Measurements from ENCODE around the gene CCDC12.

CCDC12 gene

GRCh38 chr3:46909535-46910161, 66.9 kb downstream of the CCDC12 start:
- TF ChIP-seq CTCF (IDR thresholded peaks at IDR 0.05): peak; percentile 84 to 95
- intact Hi-C loops (cut with DNase I; ENCODE audit: low total_unique reads): loop anchor here (2.0 to 5.0 kb wide), 2 partner anchors 42 to 205 kb away; no protein-coding TSS in a partner anchor
- Histone ChIP-seq H3K9me3 (no peaks in the 10 kb centered on the region), H3K27me3 (no peaks in the 10 kb centered on the region), H3K4me1 (peaks cover 6 to 37% (median 23%) of the 10 kb centered on the region in 4 donors), H3K27ac (peak overlapping the region; percentile 63 to 72), H3K4me3 (peak overlapping the region in 1 of 2 donors; percentile 13), H3K36me3 (no peaks in the 10 kb centered on the region)
- peak; percentile 85 to 93 for DNase-seq

- peak in 1 of 2 donors; percentile 70 for DNase-seq
- Histone ChIP-seq H3K9me3 (no peaks in the 10 kb centered on the region), H3K4me1 (peaks cover 6 to 37% (median 23%) of the 10 kb centered on the region in 4 donors), H3K36me3 (no peaks in the 10 kb centered on the region), H3K4me3 (peak overlapping the region in 1 of 2 donors; percentile 13), H3K27me3 (no peaks in the 10 kb centered on the region), H3K27ac (peak overlapping the region; percentile 63 to 72)
- intact Hi-C loops (cut with DNase I; ENCODE audit: low total_unique reads): loop anchor here (2.0 to 5.0 kb wide), 2 partner anchors 42 to 204 kb away; no protein-coding TSS in a partner anchor
- TF ChIP-seq CTCF (IDR thresholded peaks at IDR 0.05): no peak
Measured at GRCh38 chr3:46908986-46909534, 67.5 kb downstream of the CCDC12 start.

GRCh38 chr3:46908294-46908985, 68.1 kb downstream of the CCDC12 start:
- Histone ChIP-seq H3K27me3 (no peaks in the 10 kb centered on the region), H3K9me3 (no peaks in the 10 kb centered on the region), H3K36me3 (no peaks in the 10 kb centered on the region), H3K4me3 (peak overlapping the region in 1 of 2 donors; percentile 13), H3K4me1 (peaks cover 6 to 40% (median 23%) of the 10 kb centered on the region in 4 donors), H3K27ac (peak overlapping the region; percentile 63 to 72)
- peak; percentile 69 to 89 for DNase-seq
- intact Hi-C loops (cut with DNase I; ENCODE audit: low total_unique reads): loop anchor here (2.0 to 5.0 kb wide), 2 partner anchors 41 to 204 kb away; no protein-coding TSS in a partner anchor
- peak in 1 of 2 experiments; percentile 33 for TF ChIP-seq CTCF (IDR thresholded peaks at IDR 0.05)

GRCh38 chr3:46907960-46908293, 68.6 kb downstream of the CCDC12 start:
- H3K4me1 ChIP-seq: peaks cover 6 to 40% (median 23%) of the 10 kb centered on the region in 4 donors
- intact Hi-C loops (cut with DNase I; ENCODE audit: low total_unique reads): loop anchor here (2.0 to 5.0 kb wide), 2 partner anchors 41 to 203 kb away; no protein-coding TSS in a partner anchor
- H3K36me3 ChIP-seq: no peaks in the 10 kb centered on the region
- H3K4me3 ChIP-seq: no peak overlapping the region
- H3K27ac ChIP-seq: peak overlapping the region; percentile 63 to 72
- TF ChIP-seq CTCF (IDR thresholded peaks at IDR 0.05): no peak
- H3K27me3 ChIP-seq: no peaks in the 10 kb centered on the region
- no peaks in the 10 kb centered on the region for H3K9me3 ChIP-seq
- no peak for DNase-seq

GRCh38 chr3:46907271-46907670, 69.3 kb downstream of the CCDC12 start:
- intact Hi-C loops (cut with DNase I; ENCODE audit: low total_unique reads): loop anchor here (5.0 kb wide), 1 partner anchor 40 kb away; no protein-coding TSS in a partner anchor
- Histone ChIP-seq H3K9me3 (no peaks in the 10 kb centered on the region), H3K4me3 (no peak overlapping the region), H3K36me3 (no peaks in the 10 kb centered on the region), H3K4me1 (peaks cover 6 to 40% (median 23%) of the 10 kb centered on the region in 4 donors), H3K27me3 (no peaks in the 10 kb centered on the region), H3K27ac (peak overlapping the region; percentile 25 to 72)
- TF ChIP-seq CTCF (IDR thresholded peaks at IDR 0.05): no peak
- DNase-seq: peak; percentile 15 to 64

Measured in tibial artery (tissue), 4 donors.